ENCODE results near the gene TXN. TPM values are rescaled to one million over a fixed set of nuclear protein-coding genes. Genes with fewer than 3 reads are reported as not detected.

The TXN gene
- 277 and 588 TPM in 2 replicates for total RNA-seq (2012; rRNA removed)
- 488 and 578 TPM in 2 replicates for polyA plus RNA-seq (2012; rRNA removed)
- polyA plus RNA-seq (2012; cell fraction: cytosol; rRNA removed): 149 and 339 TPM in 2 replicates
- 22.4 and 173 TPM in 2 replicates for polyA plus RNA-seq (2012; cell fraction: nucleus; rRNA removed; ENCODE audit: low replicate concordance)
- percentile 95 among the genes with signal in this experiment for Bru-seq, nascent RNA
- percentile 88 among the genes with signal in this experiment for BruChase-seq, experiment 1, labeled RNA remaining after a 6-hour chase
- percentile 92 among the genes with signal in this experiment for BruChase-seq, experiment 2, labeled RNA remaining after a 2-hour chase
- long read RNA-seq, transcript TXN-202 (5 exons, 869 nt): major isoform, 240 of 255 reads
- long read RNA-seq, partial matches to known transcripts: 11 of 255 reads
- long read RNA-seq, other reads (novel, unspliced or antisense): 3 of 255 reads

- H3K23ac ChIP-seq (ENCODE audit: low read depth, low read length): peak within 1 kb of the TSS; percentile 86
- H3K27me3 ChIP-seq (ENCODE audit: control insufficient read depth, insufficient read depth, low read length): no peaks in the 10 kb centered on the region
- CTCF ChIA-PET: no interaction called here
- H2AK5ac ChIP-seq (ENCODE audit: low read depth, low read length): peak within 1 kb of the TSS; percentile 92
- POLR2A ChIA-PET (ENCODE audit: unreplicated experiment): interaction anchor here (0.5 to 0.8 kb wide), 8 partner anchors 67 to 1375 kb away, joined by 3 to 22 read pairs (median 5); partner anchors contain the start of gene DNAJC25
- no peaks in the 10 kb centered on the region for H3K36me3 ChIP-seq (ENCODE audit: control insufficient read depth, insufficient read depth, low read length)
- no TSS peak for BruUV-seq (replicated peaks)
- peaks cover 4% of the 10 kb centered on the region; the same call in 1 of the 2 replicates for H3K9me1 ChIP-seq (ENCODE audit: insufficient read depth, low read length)
- 0% methylated on average over 38 of the region's 65 CpGs; no CpG with 5 or more reads in 1 of the 2 experiments for WGBS, 2 experiments (ENCODE audit: extremely low coverage in 2 of 2, insufficient read length in 1 of 2)
- H3K79me1 ChIP-seq (ENCODE audit: low read depth in 1 of 2, low read length in 2 of 2): peaks cover 7 to 45% of the 10 kb centered on the region in 2 experiments; a peak in 2 of 4 replicates
- H3K9ac ChIP-seq (ENCODE audit: low read depth, low read length): peak within 1 kb of the TSS; percentile 90
- ATAC-seq (ENCODE audit: low read depth) (peak; percentile 91), DNase-seq (peak; percentile 87)
- H2AK9ac ChIP-seq (replicated peaks; ENCODE audit: low read depth, low read length, poor library complexity): peak within 1 kb of the TSS; percentile 97
- peak within 1 kb of the TSS; percentile 47 for H2BK20ac ChIP-seq (ENCODE audit: low read depth, low read length)
- peak within 1 kb of the TSS; percentile 94 for H2BK5ac ChIP-seq (ENCODE audit: low read depth, low read length, poor library complexity, severe bottlenecking)
- H2BK15ac ChIP-seq (ENCODE audit: low read depth, low read length): peak within 1 kb of the TSS; percentile 92
- peak within 1 kb of the TSS; percentile 98 for H4K91ac ChIP-seq (ENCODE audit: insufficient read depth, low read depth, low read length)
- H3K4ac ChIP-seq (ENCODE audit: low read depth, low read length): peak within 1 kb of the TSS; percentile 95
- peak within 1 kb of the TSS; percentile 89 for H4K5ac ChIP-seq (ENCODE audit: low read depth, low read length)
- peak within 1 kb of the TSS; percentile 81 for H2BK120ac ChIP-seq (ENCODE audit: low read depth, low read length)
- intact Hi-C loops (cut with micrococcal nuclease): loop anchor here (5.0 to 10.0 kb wide), 6 partner anchors 96 to 366 kb away; partner anchors contain the start of gene SVEP1
- H3K4me2 ChIP-seq (ENCODE audit: low read depth, low read length): peak within 1 kb of the TSS; percentile 88
- H3K9me3 ChIP-seq (ENCODE audit: control insufficient read depth, insufficient read depth, low read length): no peaks in the 10 kb centered on the region
- peak within 1 kb of the TSS; percentile 93 for H3K18ac ChIP-seq (ENCODE audit: low read depth, low read length)
- H2AFZ ChIP-seq (replicated peaks; ENCODE audit: low read length, poor library complexity): peak within 1 kb of the TSS; percentile 100
- peak within 1 kb of the TSS; percentile 94 for H3K14ac ChIP-seq (replicated peaks; ENCODE audit: low read depth, low read length)
- peaks cover 43% of the 10 kb centered on the region for H4K20me1 ChIP-seq (ENCODE audit: insufficient read depth, low read length)
- peaks cover 12% of the 10 kb centered on the region for H3K4me1 ChIP-seq (ENCODE audit: control insufficient read depth, insufficient read depth, low read length)
- H4K8ac ChIP-seq (ENCODE audit: low read depth in 2 of 2, low read length in 2 of 2): peak within 1 kb of the TSS; percentile 72 to 98
- H3K27ac ChIP-seq (ENCODE audit: insufficient read depth, low read length): peak within 1 kb of the TSS; percentile 91
- in situ Hi-C loops (cut with MboI; ENCODE audit: low sequenced_read_pairs): no loop called here
- dilution Hi-C loops (cut with HindIII; ENCODE audit: low sequenced_read_pairs, unreplicated experiment): no loop called here
- peak within 1 kb of the TSS; percentile 71 for H3K4me3 ChIP-seq (ENCODE audit: insufficient read depth, low read depth, low read length)
- H3K56ac ChIP-seq (ENCODE audit: extremely low read depth, insufficient read depth, low read length): peak within 1 kb of the TSS; percentile 90
- peak; percentile 98 for TF ChIP-seq POLR2A (IDR thresholded peaks at IDR 0.05; ENCODE audit: low read depth, low read length)
- TF ChIP-seq CTCF (conservative IDR thresholded peaks at IDR 0.05; ENCODE audit: low read depth, low read length): no peak
- TF ChIP-seq USF2 (IDR thresholded peaks at IDR 0.05; ENCODE audit: low read depth, low read length): peak; percentile 52
- TF ChIP-seq BHLHE40 (IDR thresholded peaks at IDR 0.05; ENCODE audit: low read depth, low read length): peak; percentile 40; the same call in 1 of the 2 replicates
- 0 out of 2 replicates have a peak, but pooled peaks have one; percentile 8 for TF ChIP-seq CHD1 (IDR thresholded peaks at IDR 0.05; ENCODE audit: low read depth, low read length)
- no peak for TF ChIP-seq ELK1 (IDR thresholded peaks at IDR 0.05; ENCODE audit: borderline replicate concordance, low read depth, low read length)
- peak; percentile 65 for TF ChIP-seq MAZ (IDR thresholded peaks at IDR 0.05; ENCODE audit: borderline replicate concordance, low read depth, low read length)
- TF ChIP-seq NFE2L2 (IDR thresholded peaks at IDR 0.05; ENCODE audit: low read depth, low read length): peak; percentile 99
- TF ChIP-seq SMC3 (IDR thresholded peaks at IDR 0.05; ENCODE audit: low read depth, low read length): no peak
- no peak for TF ChIP-seq RFX5 (IDR thresholded peaks at IDR 0.05; ENCODE audit: low read depth, low read length)
- no peak for TF ChIP-seq RAD21 (IDR thresholded peaks at IDR 0.05; ENCODE audit: low read length)
- no peak for TF ChIP-seq FOS (IDR thresholded peaks at IDR 0.05; ENCODE audit: low read depth, low read length)
These were observed at the start of gene TXN for GRCh38 chr9:110256380-110257096. TSS of gene TXN (minus strand) at chr9:110256507. CDS start at chr9:110256435, 72 bp downstream.

All from IMR-90 (cell line).